GM21723 (cell line): ENCODE data around the gene UROS.

ENCODE experiments used
- ATAC-seq: cut with Tn5 transposase; IDR thresholded peaks from one replicate; pipeline ENCODE4 v1.9.1; 2021; ENCODE audit warnings: mild to moderate bottlenecking, moderate library complexity; ENCODE audit not compliant: unreplicated experiment

The UROS gene

DNA sequence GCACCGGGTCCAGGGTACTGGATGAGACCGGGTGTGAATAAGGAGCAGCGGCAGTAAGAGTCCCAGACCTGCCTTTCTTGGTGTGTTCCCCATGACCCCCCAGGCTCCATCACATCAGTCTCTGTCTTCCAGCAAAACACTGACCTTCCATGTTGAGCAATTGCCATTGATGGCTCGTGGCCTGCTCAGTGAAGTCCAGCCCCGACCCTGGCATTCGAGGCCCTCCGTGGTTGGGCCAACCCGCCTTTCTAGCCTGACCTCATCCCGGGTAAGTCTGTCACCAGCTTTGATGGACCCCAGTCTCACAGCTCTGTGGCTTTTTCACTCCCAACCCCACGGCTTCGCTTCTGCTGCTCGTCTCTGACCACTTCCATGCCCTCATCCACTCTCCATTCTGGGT lies 53.9 kb downstream of the UROS start:
- no peak for ATAC-seq

DNA sequence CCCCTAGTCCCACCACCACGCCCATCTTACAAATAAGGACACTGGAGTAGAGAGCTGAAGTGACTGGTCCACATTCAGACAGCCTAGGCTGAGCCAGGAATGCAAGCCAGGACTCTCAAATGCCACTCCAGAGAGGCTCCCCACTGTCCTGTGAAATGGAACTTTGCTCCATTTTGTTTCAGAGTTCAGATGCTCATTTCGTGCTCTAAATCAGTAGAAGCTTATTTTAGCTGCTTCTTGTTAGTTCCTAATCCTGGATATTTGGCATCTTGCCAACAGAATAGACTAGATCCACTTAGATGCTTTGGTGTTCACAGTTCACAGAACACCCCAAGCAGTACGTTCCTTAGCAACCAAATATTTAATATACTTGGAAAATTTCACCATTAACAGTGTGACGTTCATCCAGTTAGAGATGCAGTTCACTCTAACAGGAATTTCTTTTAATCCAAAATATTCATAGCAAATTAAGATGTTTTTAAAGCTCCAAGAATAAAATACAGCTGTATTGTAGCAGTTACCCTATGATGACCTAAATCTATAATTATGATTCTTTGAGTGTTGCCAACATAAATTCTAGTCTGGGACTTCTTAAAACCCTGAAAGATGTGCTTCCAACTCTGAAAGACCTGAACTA lies 54.7 kb downstream of the UROS start:
- ATAC-seq = no peak

DNA sequence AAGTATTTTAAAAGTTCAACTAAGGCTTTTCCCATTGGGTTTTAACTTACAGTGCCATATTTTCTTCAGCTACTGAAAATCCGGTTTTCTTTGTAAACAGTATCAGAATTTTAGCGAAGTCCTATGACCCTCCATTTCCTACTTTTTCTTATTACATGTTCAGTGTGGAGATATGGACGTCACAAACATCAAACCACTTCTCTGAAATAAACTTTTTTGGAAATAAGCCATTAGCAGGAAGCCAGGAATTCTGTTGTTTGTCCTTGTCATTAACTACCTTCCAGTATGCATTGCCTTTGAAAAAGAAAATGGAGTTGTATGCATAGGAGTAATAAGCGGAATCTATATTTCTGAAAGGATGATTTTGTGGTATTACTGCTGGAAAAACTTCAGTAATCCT lies 56.5 kb downstream of the UROS start:
- ATAC-seq = no peak

DNA sequence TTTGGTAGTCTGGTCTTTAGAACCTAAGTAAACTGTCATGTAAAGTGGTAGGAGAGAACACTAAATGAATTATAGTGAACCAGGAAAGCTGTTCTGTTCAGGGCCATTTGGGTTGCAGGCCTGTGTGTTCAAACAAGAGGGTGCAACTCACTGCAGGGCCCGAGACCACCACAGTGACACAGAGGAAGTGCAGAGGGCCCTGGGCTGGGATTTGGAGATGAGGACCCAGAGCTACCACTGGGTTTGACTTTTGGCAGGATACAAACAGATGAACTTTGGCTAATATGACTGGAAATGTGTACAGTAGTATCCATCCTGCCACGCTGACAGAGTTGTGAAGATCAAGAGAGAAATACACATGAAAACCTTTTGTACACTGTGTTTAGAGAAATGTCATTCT lies 57.2 kb downstream of the UROS start:
- no peak for ATAC-seq

DNA sequence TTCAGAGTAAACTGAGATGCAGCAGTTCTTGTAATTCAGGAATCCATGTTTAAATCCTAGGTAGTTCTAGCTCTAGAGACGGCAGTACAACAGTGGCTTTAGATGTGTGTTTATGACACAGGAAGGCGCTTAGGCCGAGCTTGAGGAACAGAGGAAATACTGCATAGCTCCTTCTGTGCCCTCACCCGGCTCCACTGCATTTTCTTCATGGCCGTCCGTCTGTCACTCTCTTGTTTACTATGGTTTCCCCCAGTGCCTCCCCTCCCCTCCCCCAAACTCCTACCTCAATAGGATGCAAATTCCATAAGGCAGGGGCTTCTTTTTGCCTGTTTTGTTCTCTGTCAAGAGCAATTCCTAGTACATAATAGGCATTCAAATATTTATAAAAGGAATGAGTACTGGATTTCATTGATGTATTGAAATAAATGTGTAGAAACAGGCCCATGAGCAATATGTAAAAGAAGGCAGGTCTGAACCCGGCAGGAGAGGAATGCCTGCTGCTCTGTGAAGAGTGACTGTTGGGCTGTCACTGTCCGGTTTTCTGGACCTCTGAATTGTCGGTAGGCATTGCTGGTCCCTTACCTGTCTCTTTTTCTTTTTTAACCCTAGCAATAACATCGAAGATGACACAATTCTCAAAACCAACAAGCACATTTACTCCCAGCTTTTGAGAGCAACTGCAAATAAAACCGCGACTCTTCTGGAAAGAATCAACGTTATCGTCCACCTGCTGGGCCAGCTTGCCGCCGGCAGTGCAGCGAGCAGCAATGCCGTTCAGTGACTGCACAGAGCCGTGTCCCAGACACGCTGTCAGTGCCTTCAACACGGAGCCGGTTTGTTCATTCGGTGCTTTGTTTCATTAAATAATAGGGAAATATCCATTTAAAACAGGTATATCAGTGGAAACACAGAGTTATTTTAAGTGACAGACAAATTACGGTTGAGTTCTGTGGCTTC lies 60.1 kb downstream of the UROS start:
- no peak for ATAC-seq

DNA sequence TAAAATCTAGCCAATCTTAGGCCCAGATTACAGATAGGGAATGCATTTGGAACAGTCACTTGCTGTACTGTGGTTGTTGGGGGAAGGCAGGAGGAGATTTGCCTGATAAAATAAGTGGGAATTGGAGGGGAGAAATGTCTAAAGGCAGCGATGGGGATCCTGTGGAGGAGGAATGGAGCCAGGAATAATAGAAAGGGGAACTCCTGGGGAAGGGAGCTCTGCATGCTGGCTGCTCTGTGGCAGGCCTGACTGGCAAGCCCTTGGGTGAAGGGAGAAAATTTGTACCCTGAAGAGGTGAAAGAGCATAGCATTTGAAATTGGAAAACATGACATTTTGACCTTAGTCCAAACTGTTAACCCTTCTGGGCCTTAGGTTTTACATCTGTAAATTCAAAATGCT lies 61.1 kb downstream of the UROS start:
- no peak for ATAC-seq

DNA sequence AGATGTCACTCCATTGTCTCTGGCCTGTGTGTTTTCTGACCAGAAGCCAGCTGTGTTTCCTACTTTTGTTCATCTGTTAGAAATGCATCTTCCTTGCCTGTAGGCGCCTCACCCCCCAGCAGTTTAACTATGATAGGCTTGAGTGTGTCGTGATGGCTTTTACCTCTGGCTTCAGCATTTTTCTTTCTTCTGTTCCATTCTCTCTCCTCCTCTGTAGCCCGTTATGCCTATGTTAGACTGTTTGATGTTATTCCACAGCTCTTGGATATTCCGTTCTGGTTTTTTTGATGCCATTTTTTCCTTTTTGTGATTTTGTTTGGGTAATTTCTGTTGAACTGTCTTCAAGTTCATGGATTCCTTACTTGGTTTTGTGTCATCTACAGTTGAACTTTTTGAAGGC lies 65.3 kb downstream of the UROS start:
- no peak for ATAC-seq

DNA sequence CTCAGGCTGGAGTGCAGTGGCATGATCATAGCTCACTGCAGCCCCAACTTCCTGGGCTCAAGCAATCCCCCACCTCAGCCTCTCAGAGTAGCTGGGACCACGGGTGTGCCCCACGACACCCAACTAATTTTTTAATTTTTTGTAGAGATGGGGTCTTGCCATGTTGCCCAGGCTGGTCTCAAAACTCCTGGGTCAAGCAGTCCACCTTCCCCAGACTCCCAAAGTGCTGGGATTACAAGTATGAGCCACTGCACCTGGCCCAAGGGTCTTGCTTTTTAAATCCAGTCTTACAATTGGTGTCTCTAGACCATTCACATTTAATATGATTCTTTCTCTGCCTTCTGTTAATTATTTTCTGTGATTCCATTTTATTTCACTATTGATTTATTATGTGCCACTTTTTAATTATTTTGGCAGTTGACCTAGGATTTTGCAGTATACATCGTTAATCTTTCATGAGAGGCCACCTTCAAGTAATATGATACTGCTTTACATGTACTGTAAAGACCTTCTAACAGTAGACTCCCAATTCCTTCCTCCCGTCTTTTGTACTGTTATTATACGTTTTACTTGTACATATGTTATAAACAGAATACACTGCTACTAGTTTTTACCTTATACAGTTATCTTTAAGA lies 66.1 kb downstream of the UROS start:
- no peak for ATAC-seq

DNA sequence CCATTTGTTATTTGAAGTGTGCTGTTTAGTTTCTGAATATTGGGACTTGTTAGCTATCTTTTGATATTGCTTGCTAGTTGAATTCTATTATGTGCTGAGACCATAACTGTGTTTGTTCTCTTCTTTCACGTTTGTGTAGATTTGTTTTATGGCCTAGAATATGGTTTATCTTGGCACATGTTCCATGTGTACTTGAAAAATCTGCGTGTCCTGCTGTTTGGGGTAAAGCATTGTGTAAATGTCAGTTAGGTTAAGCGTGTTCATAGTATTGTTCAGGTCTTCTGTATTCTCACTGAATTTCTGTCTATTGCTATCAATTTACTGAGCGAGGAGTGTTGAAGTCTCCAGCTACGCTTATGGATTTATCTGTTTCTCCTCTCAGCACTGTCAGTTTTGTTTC lies 66.9 kb downstream of the UROS start:
- no peak for ATAC-seq

DNA sequence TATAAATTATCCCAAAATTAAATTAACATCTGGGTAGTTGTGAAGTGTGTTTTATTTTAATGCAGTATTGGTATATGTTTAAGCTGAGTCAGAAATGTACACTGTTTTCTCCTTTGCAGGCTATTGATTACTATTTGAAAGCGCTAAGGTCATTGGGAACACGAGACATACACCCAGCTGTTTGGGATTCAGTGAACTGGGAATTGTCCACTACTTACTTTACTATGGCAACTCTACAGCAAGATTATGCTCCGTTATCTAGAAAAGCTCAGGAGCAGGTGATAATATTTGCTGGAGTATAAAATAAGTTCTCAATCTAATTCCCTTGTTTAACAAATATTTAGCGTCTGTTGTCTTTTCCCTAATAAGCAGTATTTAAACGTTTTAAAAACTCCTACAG lies 75.6 kb downstream of the UROS start:
- ATAC-seq = no peak

DNA sequence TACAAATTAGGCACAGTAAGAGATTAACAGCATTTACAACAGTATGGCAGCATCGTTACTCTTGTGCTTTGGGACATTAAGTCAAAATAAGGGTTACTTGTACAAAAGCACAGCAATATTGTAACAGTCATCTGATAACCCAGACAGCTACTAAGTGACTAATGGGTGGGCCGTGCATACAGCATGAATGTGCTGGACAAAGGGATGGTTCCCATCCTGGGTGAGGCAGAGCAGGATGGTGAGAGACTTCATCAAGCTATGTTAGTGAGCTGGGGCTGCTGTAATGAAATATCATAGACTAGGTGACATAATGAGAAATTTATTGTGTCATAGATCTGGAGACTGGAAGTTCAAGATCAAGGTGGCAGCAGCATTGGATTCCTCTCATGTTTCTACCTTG lies 78.1 kb downstream of the UROS start:
- no peak for ATAC-seq

DNA sequence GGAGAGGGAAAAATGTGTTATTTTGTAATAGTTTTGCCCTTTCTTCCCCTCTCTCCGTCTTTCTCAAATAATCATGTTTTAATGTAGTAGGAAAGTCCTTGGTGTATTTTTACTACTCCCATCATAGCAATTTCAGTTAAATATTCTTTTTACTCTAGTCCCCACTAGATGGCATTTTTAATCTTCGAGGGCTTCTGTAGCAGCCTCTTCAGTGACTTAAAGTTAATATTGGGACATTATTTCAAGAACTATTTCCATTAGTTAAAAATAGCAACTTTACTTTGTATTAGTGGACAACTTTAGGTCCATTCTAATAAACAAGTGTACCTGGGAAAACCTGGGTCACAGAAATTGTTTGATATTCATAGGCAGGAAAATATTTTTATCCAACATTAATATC lies 80.6 kb downstream of the UROS start:
- ATAC-seq = no peak

DNA sequence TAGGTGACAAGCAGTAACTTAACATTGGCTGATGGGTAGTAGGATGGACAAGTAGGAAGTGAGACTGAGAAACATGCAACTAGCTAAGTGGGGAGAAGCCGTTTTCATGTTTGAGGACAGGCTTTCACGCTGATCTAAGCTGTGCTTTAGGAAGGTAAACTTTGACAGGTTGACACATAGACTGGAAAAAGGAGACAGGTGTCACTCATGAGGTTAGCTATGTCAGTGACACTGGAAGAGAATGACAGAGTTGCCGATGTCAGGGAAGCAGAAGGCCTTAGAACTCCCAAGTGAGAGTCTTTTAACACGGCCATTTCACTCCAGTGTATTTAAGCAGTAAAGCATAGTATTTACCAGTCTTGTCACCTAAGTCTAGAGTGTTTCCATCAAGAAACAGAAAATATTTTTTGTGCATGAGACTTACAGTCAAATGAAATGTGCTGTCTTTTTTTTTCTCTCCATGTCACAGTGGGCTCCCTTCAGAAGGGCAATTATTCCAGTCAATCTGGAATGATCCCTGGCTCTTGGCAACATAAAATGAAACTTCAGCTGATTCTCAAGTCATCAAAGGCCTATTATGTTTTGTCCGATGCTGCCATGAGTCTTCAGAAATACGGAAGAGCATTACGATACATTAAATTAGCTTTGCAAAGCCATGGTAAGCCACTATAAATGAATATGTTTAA lies 82.9 kb downstream of the UROS start:
- no peak for ATAC-seq
